K562 (cell line): ENCODE measurements around the gene ARID4B. TPM values are rescaled to one million over a fixed set of nuclear protein-coding genes. Genes with fewer than 3 reads are reported as not detected.

Source experiments
- CXXC5 ChIP-seq: fragments of 250-450 bp; sonication (Bioruptor Pico); IDR thresholded peaks from 2 replicates; pipeline ENCODE4 v1.8.0; 2022; ENCODE audit warnings: inconsistent platforms, mild to moderate bottlenecking, moderate library complexity
- FOXA3 ChIP-seq, 2 experiments: fragments of 450-650 bp in 1 of 2; sonication (generic) in 1 of 2; formaldehyde crosslinking; IDR thresholded peaks in 1 of 2; conservative IDR thresholded peaks in 1 of 2; 2 replicates each; pipeline versions ENCODE4 v1.4.0 to v1.8.0; 2020 to 2022; ENCODE audit warnings: mild to moderate bottlenecking in 2 of 2, missing genetic modification reagents in 1 of 2
- THRB ChIP-seq: fragments of 450-650 bp; formaldehyde crosslinking; conservative IDR thresholded peaks from 2 replicates; pipeline ENCODE4 v1.4.0; 2022; ENCODE audit warnings: mild to moderate bottlenecking, missing genetic modification characterization
- ZNF318 ChIP-seq, 2 experiments: fragments of 450-650 bp; IDR thresholded peaks; 2 replicates each; pipeline ENCODE4 v1.6.1; 2016; ENCODE audit warnings: mild to moderate bottlenecking in 2 of 2, borderline replicate concordance in 1 of 2, low read depth in 1 of 2, moderate library complexity in 1 of 2
- polyA plus RNA-seq, 8 experiments: library from polyadenylated mRNA; depleted of rRNA in 4 of 8; stranded (reverse) in 5 of 8; unstranded in 3 of 8; fragments of >200 nt; fragmentation: Nextera tagmentation in 2 of 8; fragmentation: Illumina TruSeq in 1 of 8; extraction: Ambion mirVana in 2 of 8; extraction: Trizol in 1 of 8; gene quantifications; 2 replicates each; pipeline versions ENCODE4 v1.2.1 to v1.2.3, GENCODE V29; 2011 to 2014; ENCODE audit warnings: inconsistent platforms in 1 of 8, missing spikeins in 1 of 8
- total RNA-seq, 7 experiments: library from RNA; depleted of rRNA in 6 of 7; stranded (reverse); fragments of >200 nt in 6 of 7; fragmentation: Illumina TruSeq in 2 of 7; extraction: Trizol in 2 of 7; gene quantifications; 2 replicates each; pipeline versions ENCODE4 v1.2.1 to v1.2.3, GENCODE V29; 2011 to 2021; ENCODE audit warnings: low replicate concordance in 1 of 7
- TF ChIP-seq, protein P1 (sequence below): fragments of 250-450 bp; sonication (Bioruptor Pico); IDR thresholded peaks from 2 replicates; pipeline ENCODE4 v1.9.0; 2021; ENCODE audit warnings: mild to moderate bottlenecking, inconsistent platforms

Gene ARID4B
- total and polyA plus RNA-seq, 9 of the 15 experiments (the other 6 are each of a cell fraction or from before 2014, with no cell fraction given): 8.4 to 38.9 (median 18.5) TPM

DNA sequence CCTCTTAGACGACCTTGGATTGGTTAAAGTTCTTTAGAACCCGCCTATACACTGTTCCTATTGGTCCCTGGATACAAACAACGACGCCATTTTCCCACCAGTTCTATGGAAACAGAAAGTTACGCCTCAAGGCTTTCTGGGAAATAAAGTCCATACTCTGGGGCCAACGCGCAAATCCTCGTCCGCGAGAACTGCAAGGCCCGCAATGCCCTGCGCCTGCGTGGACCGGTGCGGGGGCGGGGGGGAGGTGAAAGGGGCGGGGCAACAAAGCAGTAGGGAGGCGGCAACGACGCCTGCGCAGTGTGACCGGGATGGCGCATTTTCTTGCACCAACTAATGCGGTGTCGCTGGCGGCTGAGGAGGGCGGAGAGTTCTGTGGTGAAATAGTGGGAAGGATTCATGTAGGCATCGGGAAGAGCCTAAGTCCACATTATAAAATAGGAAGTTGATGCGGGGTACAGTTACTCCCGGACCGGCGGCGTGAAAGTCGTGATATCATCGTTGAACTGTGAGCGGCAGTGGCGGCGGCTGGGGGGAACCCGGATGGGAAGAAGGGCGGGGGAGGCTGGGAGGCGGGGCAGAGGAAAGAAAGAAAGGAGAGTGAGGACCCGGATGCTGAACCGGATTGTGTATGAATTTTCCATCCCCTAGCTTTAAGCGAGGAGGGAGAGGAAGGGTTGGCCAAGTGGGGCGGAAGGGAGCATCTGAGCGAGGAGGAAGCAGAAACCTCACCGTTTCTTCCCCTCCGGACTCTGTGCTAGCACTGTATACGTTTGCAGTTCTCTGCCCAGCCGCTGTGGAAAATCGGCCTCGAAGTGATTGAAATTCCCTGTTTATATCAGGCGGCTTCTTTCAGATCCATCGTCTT is 526 bp upstream of the ARID4B start, which contains the start of gene GGPS1 (continued):
- TF ChIP-seq ZNF318 (IDR thresholded peaks at IDR 0.05; ENCODE audit: borderline replicate concordance in 1 of 2, low read depth in 1 of 2) (no peak), CXXC5 (CRISPR knock-in tag) (peak; percentile 79), FOXA3 (CRISPR knock-in tag; conservative IDR thresholded peaks at IDR 0.05 in 1 of 2, IDR thresholded peaks at IDR 0.05 in 1 of 2) (no peak), THRB (peak; percentile 72; the same call in 1 of the 2 replicates)
- TF ChIP-seq, protein P1, sequence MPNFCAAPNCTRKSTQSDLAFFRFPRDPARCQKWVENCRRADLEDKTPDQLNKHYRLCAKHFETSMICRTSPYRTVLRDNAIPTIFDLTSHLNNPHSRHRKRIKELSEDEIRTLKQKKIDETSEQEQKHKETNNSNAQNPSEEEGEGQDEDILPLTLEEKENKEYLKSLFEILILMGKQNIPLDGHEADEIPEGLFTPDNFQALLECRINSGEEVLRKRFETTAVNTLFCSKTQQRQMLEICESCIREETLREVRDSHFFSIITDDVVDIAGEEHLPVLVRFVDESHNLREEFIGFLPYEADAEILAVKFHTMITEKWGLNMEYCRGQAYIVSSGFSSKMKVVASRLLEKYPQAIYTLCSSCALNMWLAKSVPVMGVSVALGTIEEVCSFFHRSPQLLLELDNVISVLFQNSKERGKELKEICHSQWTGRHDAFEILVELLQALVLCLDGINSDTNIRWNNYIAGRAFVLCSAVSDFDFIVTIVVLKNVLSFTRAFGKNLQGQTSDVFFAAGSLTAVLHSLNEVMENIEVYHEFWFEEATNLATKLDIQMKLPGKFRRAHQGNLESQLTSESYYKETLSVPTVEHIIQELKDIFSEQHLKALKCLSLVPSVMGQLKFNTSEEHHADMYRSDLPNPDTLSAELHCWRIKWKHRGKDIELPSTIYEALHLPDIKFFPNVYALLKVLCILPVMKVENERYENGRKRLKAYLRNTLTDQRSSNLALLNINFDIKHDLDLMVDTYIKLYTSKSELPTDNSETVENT (CRISPR knock-in tag): peak; percentile 43; the same call in 1 of the 2 replicates
